Testis (tissue), 2 donors: ENCODE data around the gene SBF1.

ENCODE experiments used
- POLR2A ChIP-seq: fragments of 450-650 bp; IDR thresholded peaks from one replicate; pipeline ENCODE4 v1.6.1; 2017; ENCODE audit warnings: antibody characterized with exemption, mild to moderate bottlenecking, moderate library complexity
- TF ChIP-seq, protein P1 (sequence below), 3 experiments: fragments of 450-650 bp in 2 of 3; fragments of 200-600 bp in 1 of 3; sonication (generic) in 1 of 3; IDR thresholded peaks; one replicate each; pipeline ENCODE4 v1.5.1; 2016 to 2019; ENCODE audit warnings: antibody characterized with exemption in 3 of 3, mild to moderate bottlenecking in 2 of 3, moderate library complexity in 1 of 3

DNA sequence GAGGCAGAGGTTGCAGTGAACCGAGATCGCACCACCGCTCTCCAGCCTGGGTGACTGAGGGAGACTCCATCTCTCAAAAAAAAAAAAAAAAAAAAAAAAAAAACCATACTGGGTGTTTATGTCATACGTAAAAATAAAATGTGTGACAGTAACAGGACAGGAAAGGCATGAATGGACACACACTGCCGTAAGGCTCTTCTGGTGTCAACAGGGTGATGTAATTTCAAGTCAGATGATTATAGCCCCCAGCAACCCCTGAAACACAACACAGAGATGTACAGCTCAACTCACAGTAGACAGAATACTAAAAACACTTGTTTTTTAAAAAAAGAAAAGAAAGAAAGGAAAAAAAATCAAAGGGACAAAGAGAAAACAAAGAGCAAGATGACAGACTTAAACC is 22.2 kb downstream of the SBF1 start:
- TF ChIP-seq POLR2A, result no peak
- TF ChIP-seq, protein P1, sequence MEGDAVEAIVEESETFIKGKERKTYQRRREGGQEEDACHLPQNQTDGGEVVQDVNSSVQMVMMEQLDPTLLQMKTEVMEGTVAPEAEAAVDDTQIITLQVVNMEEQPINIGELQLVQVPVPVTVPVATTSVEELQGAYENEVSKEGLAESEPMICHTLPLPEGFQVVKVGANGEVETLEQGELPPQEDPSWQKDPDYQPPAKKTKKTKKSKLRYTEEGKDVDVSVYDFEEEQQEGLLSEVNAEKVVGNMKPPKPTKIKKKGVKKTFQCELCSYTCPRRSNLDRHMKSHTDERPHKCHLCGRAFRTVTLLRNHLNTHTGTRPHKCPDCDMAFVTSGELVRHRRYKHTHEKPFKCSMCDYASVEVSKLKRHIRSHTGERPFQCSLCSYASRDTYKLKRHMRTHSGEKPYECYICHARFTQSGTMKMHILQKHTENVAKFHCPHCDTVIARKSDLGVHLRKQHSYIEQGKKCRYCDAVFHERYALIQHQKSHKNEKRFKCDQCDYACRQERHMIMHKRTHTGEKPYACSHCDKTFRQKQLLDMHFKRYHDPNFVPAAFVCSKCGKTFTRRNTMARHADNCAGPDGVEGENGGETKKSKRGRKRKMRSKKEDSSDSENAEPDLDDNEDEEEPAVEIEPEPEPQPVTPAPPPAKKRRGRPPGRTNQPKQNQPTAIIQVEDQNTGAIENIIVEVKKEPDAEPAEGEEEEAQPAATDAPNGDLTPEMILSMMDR (IDR thresholded peaks at IDR 0.05), result no peak
